ENCODE data around the gene CYP8B1.

CYP8B1 gene

GRCh38 chr3:42847731-42848130, 27.9 kb downstream of the CYP8B1 start:
- Histone ChIP-seq H3K4me3 (IDR thresholded peaks at IDR 0.05; ENCODE audit: insufficient read depth, low read depth, low read length) (no peak overlapping the region), H3K27me3 (ENCODE audit: insufficient read depth, low read depth) (no peaks in the 10 kb centered on the region), H3K27ac (no peak overlapping the region), H3K36me3 (ENCODE audit: insufficient read depth) (no peaks in the 10 kb centered on the region), H3K9ac (no peak overlapping the region), H2AFZ (ENCODE audit: low read depth) (no peak overlapping the region), H4K20me1 (ENCODE audit: insufficient read depth) (no peaks in the 10 kb centered on the region), H3K4me2 (no peak overlapping the region), H3K4me1 (ENCODE audit: low read depth, poor library complexity, severe bottlenecking) (no peaks in the 10 kb centered on the region), H3K79me2 (ENCODE audit: insufficient read depth, low read depth) (no peaks in the 10 kb centered on the region)
- TF ChIP-seq CTCF (conservative IDR thresholded peaks at IDR 0.05; ENCODE audit: low read depth, low read length): no peak

GRCh38 chr3:42846685-42847522, 28.8 kb downstream of the CYP8B1 start:
- no peaks in the 10 kb centered on the region for H3K36me3 ChIP-seq (ENCODE audit: insufficient read depth)
- H3K9ac ChIP-seq: no peak overlapping the region
- no peaks in the 10 kb centered on the region for H3K79me2 ChIP-seq (ENCODE audit: insufficient read depth, low read depth)
- no peak overlapping the region for H3K4me2 ChIP-seq
- no peak for TF ChIP-seq CTCF (conservative IDR thresholded peaks at IDR 0.05; ENCODE audit: low read depth, low read length)
- H3K27me3 ChIP-seq (ENCODE audit: insufficient read depth, low read depth): no peaks in the 10 kb centered on the region
- H2AFZ ChIP-seq (ENCODE audit: low read depth): no peak overlapping the region
- no peak overlapping the region for H3K27ac ChIP-seq
- no peaks in the 10 kb centered on the region for H4K20me1 ChIP-seq (ENCODE audit: insufficient read depth)
- H3K4me3 ChIP-seq (IDR thresholded peaks at IDR 0.05; ENCODE audit: insufficient read depth, low read depth, low read length): no peak overlapping the region
- H3K4me1 ChIP-seq (ENCODE audit: low read depth, poor library complexity, severe bottlenecking): no peaks in the 10 kb centered on the region

- Histone ChIP-seq H3K36me3 (ENCODE audit: insufficient read depth) (no peaks in the 10 kb centered on the region), H3K79me2 (ENCODE audit: insufficient read depth, low read depth) (no peaks in the 10 kb centered on the region), H3K27me3 (ENCODE audit: insufficient read depth, low read depth) (no peaks in the 10 kb centered on the region), H2AFZ (ENCODE audit: low read depth) (no peak overlapping the region), H4K20me1 (ENCODE audit: insufficient read depth) (no peaks in the 10 kb centered on the region), H3K9ac (no peak overlapping the region), H3K4me1 (ENCODE audit: low read depth, poor library complexity, severe bottlenecking) (no peaks in the 10 kb centered on the region), H3K4me3 (IDR thresholded peaks at IDR 0.05; ENCODE audit: insufficient read depth, low read depth, low read length) (no peak overlapping the region), H3K27ac (no peak overlapping the region), H3K4me2 (no peak overlapping the region)
- TF ChIP-seq CTCF (conservative IDR thresholded peaks at IDR 0.05; ENCODE audit: low read depth, low read length): no peak
Observed at GRCh38 chr3:42844815-42845214, 30.9 kb downstream of the CYP8B1 start.

- H3K36me3 ChIP-seq (ENCODE audit: insufficient read depth): no peaks in the 10 kb centered on the region
- H3K79me2 ChIP-seq (ENCODE audit: insufficient read depth, low read depth): no peaks in the 10 kb centered on the region
- H3K9ac ChIP-seq: no peak overlapping the region
- H3K4me1 ChIP-seq (ENCODE audit: low read depth, poor library complexity, severe bottlenecking): no peaks in the 10 kb centered on the region
- no peaks in the 10 kb centered on the region for H4K20me1 ChIP-seq (ENCODE audit: insufficient read depth)
- H3K4me2 ChIP-seq: no peak overlapping the region
- H3K4me3 ChIP-seq (IDR thresholded peaks at IDR 0.05; ENCODE audit: insufficient read depth, low read depth, low read length): no peak overlapping the region
- TF ChIP-seq CTCF (conservative IDR thresholded peaks at IDR 0.05; ENCODE audit: low read depth, low read length): no peak
- no peaks in the 10 kb centered on the region for H3K27me3 ChIP-seq (ENCODE audit: insufficient read depth, low read depth)
- no peak overlapping the region for H2AFZ ChIP-seq (ENCODE audit: low read depth)
- H3K27ac ChIP-seq: no peak overlapping the region
Observed at GRCh38 chr3:42844412-42844713, 31.3 kb downstream of the CYP8B1 start.
